GM23248 (cell line): ENCODE data around the gene ZNF692.

Experiments used
- EZH2 ChIP-seq: fragments of 200-600 bp; sonication (generic); IDR thresholded peaks from 2 replicates; pipeline ENCODE4 v1.6.1; 2018; ENCODE audit warnings: antibody characterized with exemption, mild to moderate bottlenecking; ENCODE audit not compliant: insufficient read depth, poor library complexity, severe bottlenecking
- EZH2phosphoT487 ChIP-seq: fragments of 200-600 bp; sonication (generic); IDR thresholded peaks from 2 replicates; pipeline ENCODE4 v1.6.1; 2018; ENCODE audit warnings: antibody characterized with exemption, moderate library complexity, mild to moderate bottlenecking, low read depth; ENCODE audit not compliant: insufficient read depth

DNA sequence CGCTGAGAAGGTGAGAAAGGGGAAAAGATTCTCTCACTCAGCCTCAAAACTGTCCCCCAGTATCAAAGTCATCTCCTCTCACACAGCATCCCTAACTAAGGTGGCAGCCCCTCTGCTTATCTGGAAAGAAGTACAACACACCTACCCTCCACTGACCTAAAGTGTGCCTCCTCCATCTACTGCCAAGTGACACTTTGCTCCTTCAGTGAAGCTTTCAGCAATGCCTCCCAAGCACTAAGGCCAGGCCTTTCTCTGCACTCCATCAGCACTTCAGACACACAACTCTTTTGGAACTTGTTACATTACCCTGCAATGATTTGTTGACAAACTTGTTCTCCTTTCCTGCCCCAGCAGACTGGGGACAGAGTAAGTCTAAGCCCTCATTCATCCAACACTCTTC, 34.6 kb downstream of the ZNF692 start:
- TF ChIP-seq EZH2, result no peak
- TF ChIP-seq EZH2phosphoT487, result no peak
